SK-N-SH (cell line): ENCODE measurements around the gene METTL1.

Source experiments
- CHD2 ChIP-seq: fragments of 150-350 bp; IDR thresholded peaks from 2 replicates; pipeline ENCODE4 v1.6.1; 2018; ENCODE audit warnings: low read length; ENCODE audit not compliant: partially characterized antibody
- CTCF ChIP-seq: fragments of 200-600 bp; sonication (generic); IDR thresholded peaks from 2 replicates; pipeline ENCODE4 v1.6.1; 2017; ENCODE audit warnings: antibody characterized with exemption, mild to moderate bottlenecking, moderate library complexity
- EZH2phosphoT487 ChIP-seq: fragments of 200-600 bp; sonication (generic); IDR thresholded peaks from 2 replicates; pipeline ENCODE4 v1.6.1; 2017; ENCODE audit warnings: low read depth, mixed run types, mild to moderate bottlenecking, antibody characterized with exemption, moderate library complexity, borderline replicate concordance
- GABPA ChIP-seq: IDR thresholded peaks from 2 replicates; pipeline ENCODE4 v1.4.0; 2012; ENCODE audit warnings: low read depth, mild to moderate bottlenecking
- JUND ChIP-seq: IDR thresholded peaks from 2 replicates; pipeline ENCODE4 v1.4.0; 2012
- NFIC ChIP-seq: IDR thresholded peaks from 2 replicates; pipeline ENCODE4 v1.4.0; 2012; ENCODE audit warnings: borderline replicate concordance
- POLR2AphosphoS5 ChIP-seq: IDR thresholded peaks from 2 replicates; pipeline ENCODE4 v1.6.1; 2012; ENCODE audit warnings: low read depth, low read length
- RAD21 ChIP-seq: IDR thresholded peaks from 2 replicates; pipeline ENCODE4 v1.6.1; 2012; ENCODE audit warnings: mild to moderate bottlenecking, low read length
- RFX5 ChIP-seq: IDR thresholded peaks from 2 replicates; pipeline ENCODE4 v1.6.1; 2012; ENCODE audit warnings: mild to moderate bottlenecking, improper control_type of control experiment, low read length
- RXRA ChIP-seq: IDR thresholded peaks from 2 replicates; pipeline ENCODE4 v1.4.0; 2012; ENCODE audit warnings: low read depth, mild to moderate bottlenecking, borderline replicate concordance
- SIN3A ChIP-seq: IDR thresholded peaks from 2 replicates; pipeline ENCODE4 v1.6.1; 2012; ENCODE audit warnings: low read depth, mild to moderate bottlenecking, low read length, moderate library complexity, borderline replicate concordance
- TF ChIP-seq, protein P1 (sequence below): IDR thresholded peaks from 2 replicates; pipeline ENCODE4 v1.6.1; 2012; ENCODE audit warnings: mild to moderate bottlenecking, low read depth, low read length, moderate library complexity

- TF ChIP-seq RFX5, result no peak
- no peak for TF ChIP-seq CTCF
- no peak for TF ChIP-seq CHD2
- TF ChIP-seq NFIC, result no peak
- TF ChIP-seq POLR2AphosphoS5, result no peak
- TF ChIP-seq RAD21, result no peak
- TF ChIP-seq RXRA, result no peak
- TF ChIP-seq, protein P1, sequence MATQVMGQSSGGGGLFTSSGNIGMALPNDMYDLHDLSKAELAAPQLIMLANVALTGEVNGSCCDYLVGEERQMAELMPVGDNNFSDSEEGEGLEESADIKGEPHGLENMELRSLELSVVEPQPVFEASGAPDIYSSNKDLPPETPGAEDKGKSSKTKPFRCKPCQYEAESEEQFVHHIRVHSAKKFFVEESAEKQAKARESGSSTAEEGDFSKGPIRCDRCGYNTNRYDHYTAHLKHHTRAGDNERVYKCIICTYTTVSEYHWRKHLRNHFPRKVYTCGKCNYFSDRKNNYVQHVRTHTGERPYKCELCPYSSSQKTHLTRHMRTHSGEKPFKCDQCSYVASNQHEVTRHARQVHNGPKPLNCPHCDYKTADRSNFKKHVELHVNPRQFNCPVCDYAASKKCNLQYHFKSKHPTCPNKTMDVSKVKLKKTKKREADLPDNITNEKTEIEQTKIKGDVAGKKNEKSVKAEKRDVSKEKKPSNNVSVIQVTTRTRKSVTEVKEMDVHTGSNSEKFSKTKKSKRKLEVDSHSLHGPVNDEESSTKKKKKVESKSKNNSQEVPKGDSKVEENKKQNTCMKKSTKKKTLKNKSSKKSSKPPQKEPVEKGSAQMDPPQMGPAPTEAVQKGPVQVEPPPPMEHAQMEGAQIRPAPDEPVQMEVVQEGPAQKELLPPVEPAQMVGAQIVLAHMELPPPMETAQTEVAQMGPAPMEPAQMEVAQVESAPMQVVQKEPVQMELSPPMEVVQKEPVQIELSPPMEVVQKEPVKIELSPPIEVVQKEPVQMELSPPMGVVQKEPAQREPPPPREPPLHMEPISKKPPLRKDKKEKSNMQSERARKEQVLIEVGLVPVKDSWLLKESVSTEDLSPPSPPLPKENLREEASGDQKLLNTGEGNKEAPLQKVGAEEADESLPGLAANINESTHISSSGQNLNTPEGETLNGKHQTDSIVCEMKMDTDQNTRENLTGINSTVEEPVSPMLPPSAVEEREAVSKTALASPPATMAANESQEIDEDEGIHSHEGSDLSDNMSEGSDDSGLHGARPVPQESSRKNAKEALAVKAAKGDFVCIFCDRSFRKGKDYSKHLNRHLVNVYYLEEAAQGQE, result no peak
- TF ChIP-seq EZH2phosphoT487, result no peak
- no peak for TF ChIP-seq SIN3A
- TF ChIP-seq GABPA, result no peak
- TF ChIP-seq JUND, result no peak
Observed at GRCh38 chr12:57755454-57756372, 16.2 kb downstream of the METTL1 start.
